Right ventricle myocardium superior (tissue), 1 donor: Measurements from ENCODE around the gene RPP38. TPM values are rescaled to one million over a fixed set of nuclear protein-coding genes. Genes with fewer than 3 reads are reported as not detected.

ENCODE experiments used
- ATAC-seq: fragments of 200-7000 bp; cut with Tn5 transposase; one replicate; pipeline ENCODE4 v1.9.1; 2020; ENCODE audit warnings: mild to moderate bottlenecking; ENCODE audit not compliant: poor library complexity
- DNase-seq: peaks from one replicate; pipeline ENCODE4 v3.0.0-alpha.2; 2020
- intact Hi-C: fragments of 100-400 bp; cut with DNase I; formaldehyde crosslinking; loops from one replicate; pipeline ENCODE4 v1.11.2; 2022
- total RNA-seq: library from RNA; stranded (reverse); fragmentation: NEBNext Ultra II Directional; extraction: Animal tissue kit (Norgen Biotek cat#: 25700); gene quantifications from one replicate; pipeline ENCODE4 v1.2.1, GENCODE V29; 2021
- donor health status: DM: no; HTN: yes; CAD: no; lungs with severe emphysema.

Gene RPP38
- total RNA-seq, 1 donor from 2014 or later: 9.2 TPM

DNA sequence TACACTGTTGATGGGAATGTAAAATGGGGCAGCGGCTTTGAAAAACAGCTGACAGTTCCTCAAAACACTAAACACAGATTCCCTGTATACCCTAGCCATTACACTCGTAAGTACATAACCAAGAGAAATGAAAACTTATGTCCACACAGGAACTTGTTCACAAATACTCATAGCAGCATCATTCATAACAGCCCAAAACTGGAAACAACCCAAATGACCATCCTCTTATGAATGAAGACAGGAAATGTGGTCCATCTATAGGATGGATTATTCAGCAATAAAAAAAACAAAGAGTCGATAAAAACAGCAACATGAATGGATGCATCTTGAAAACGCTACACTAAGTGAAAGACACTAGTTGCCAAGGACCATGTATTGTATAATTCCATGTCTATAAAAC, 47.6 kb downstream of the RPP38 start:
- intact Hi-C loops: no loop called here
- ATAC-seq (no peak), DNase-seq (no peak)

- intact Hi-C loops: no loop called here
- no peak for ATAC-seq
- DNase-seq: no peak
Measured at GRCh38 chr10:15146366-15146765, 49.2 kb downstream of the RPP38 start.

DNA sequence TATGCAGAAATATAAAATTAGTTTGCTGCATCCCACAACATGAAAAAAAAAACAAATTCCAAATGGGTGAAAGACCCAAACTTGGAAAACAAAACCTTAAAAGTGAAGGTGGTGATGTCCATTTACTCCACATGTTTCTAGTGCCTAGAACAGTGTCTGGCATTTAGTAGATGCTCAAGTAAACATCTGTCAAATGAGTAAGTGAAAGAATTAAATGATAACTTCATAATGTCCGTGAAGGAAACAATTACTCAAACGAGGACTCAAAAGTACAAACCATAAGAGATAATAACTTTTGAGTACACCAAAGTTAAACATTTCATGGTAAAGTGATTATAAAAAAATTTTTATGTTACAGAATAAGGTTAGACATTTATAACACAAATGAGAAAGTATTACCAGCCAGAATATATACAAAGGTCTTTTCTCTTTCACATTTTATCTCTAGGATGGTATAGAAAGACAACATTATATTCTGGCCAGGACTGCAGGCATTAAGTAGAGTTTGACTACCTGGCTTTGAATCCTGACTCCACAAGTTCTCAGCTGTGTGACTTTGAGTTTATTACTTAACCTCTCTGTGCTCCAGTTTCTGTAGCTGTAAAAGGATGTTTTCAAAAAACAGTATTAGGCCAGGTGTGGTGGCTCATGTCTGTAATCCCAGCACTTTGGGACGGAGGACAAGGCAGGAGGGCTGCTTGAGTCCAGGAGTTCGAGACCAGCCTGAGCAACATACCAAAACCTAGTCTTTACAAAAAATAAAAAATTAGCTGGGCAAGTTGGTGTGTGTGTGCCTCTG, 50.6 kb downstream of the RPP38 start:
- DNase-seq: no peak
- ATAC-seq: no peak
- intact Hi-C loops: no loop called here

- no peak for DNase-seq
Measured at GRCh38 chr10:15149042-15149771, 52.1 kb downstream of the RPP38 start.

DNA sequence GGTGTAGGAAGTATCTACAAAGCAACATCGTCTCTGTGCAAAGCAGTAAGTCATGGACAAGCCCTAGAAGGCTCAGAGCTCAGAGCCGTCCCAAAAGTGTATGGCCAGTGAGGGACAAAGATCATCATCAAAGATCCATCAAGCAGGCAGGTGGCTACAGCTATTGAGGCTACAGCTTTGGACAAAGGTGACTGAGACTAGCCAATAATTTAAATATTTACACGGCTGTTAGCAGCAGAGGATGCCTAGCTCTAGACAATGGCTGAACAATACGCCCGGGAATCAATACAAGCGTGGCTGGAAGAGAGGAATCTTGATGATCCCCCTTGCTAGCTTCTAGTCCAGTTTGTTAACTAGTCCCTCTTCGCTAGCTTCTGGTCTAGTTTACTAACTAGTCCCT, 53.4 kb downstream of the RPP38 start:
- ATAC-seq (no peak), DNase-seq (no peak)
- intact Hi-C loops: no loop called here

More at GRCh38 chr10:15149042-15149771, 52.1 kb downstream of the RPP38 start:
- no peak for ATAC-seq
- intact Hi-C loops: no loop called here

GRCh38 chr10:15152556-15152955, 55.4 kb downstream of the RPP38 start:
- no peak for DNase-seq
- intact Hi-C loops: no loop called here
- no peak for ATAC-seq

Other genes starting within 250 kb of the RPP38 start
- gene SUV39H2, start 218.5 kb upstream of the RPP38 start, total RNA-seq: 4.1 TPM
- 2.2 TPM for gene DCLRE1C, start 143.3 kb upstream of the RPP38 start, total RNA-seq
- not detected for gene MEIG1, start 138.0 kb upstream of the RPP38 start, total RNA-seq
- gene OLAH, start 53.4 kb upstream of the RPP38 start, total RNA-seq: 0.27 TPM
- not detected for gene ACBD7, start 8.6 kb upstream of the RPP38 start, total RNA-seq
- gene NMT2, start 71.3 kb downstream of the RPP38 start, total RNA-seq: 14.6 TPM